NCI-H345 (cell line): ENCODE measurements around the gene STRIP1.
"Not testable (repeated sequence)": the region's sequence is repeated elsewhere in the genome, so short reads cannot be mapped to it uniquely, and the experiment has no call there.

ENCODE experiments used
- DNase-seq: peaks from one replicate; lab custom pipeline; 2025; lab: John Stamatoyannopoulos, UW

Gene STRIP1

DNA sequence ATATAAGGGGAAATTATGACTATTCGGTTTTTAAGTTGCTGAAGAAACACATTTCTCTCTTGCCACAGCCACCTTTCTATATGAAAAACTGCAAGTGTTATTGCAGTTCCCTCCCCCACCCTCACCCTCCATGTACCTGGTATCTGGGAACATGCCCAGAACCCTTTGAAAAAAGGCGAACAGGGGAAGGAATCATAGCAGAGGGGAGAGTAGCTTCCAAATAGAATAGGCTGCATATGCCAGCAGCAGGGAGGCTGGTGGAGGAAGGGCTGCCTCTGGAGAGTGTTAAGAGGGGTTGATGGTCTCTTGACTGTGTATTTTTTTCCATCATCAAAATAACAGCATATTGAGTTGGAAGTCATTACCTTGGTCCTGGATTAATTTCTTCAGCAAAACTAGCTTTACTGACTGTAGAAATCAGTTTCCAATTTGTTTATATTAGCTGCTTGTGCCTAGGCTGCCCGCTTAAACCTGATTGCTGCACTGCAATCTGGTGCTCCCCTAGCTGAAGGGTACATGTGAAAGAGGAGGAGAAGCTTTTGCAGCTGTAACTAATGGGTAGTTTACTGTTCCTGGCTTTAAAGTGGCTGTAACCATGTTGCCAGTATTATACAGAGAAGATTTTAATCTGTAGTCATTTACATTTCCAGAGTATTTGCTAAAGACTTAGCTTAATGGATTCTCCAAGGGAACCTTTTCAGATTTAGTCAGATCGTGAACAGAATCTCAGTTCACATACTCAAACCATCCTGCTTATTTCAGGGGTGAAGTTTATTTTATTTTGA lies 27.2 kb upstream of the STRIP1 start:
- DNase-seq, result no peak

DNA sequence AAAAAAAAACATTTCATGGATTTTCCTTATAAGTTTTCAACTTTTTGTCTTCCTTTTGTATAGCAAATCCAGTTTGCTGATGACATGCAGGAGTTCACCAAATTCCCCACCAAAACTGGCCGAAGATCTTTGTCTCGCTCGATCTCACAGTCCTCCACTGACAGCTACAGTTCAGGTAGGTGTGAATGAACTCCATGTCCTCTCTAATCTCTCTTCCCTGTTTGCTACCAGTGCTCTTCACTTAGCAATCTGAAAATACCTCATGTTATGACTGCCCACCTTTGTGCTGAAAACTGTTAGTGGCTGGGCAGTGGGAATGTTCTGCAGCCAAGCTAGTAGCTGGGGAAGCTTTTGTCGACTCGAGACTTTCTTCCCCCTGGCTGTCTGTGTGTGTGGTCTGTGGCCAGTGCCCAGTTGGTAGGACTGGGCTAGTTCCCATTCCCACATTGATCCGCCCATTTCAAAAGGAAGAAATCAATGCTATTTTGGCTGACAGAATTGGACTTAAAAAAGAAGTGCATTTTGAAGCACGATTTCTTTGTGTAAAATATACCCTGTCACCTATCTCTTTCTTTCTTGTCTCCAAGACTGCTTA lies 25.4 kb upstream of the STRIP1 start:
- DNase-seq, result no peak

DNA sequence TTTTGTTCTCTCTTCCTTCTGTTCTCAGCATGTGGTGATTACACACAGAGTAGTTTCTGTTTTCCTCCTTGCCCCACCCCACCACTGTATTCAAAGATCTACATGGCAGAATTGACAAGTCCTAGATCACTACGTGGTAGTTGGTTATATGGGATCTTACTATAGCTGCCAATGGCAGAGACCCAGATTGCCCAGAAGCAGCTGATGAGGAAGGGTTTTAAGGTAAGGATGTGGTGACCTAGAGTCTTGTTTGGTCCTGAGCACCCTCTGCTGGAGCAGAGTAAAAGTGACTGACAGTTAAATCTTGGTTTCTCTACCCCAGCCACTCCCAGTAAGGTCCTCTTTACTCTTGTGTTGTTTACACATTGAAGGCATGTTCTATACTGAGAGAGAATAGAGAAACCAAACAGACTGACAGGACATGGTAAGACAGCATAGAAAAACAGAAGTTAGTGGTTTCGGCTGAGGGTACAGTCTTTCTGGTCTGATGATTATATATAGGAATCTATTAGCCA lies 22.8 kb upstream of the STRIP1 start:
- no peak for DNase-seq

DNA sequence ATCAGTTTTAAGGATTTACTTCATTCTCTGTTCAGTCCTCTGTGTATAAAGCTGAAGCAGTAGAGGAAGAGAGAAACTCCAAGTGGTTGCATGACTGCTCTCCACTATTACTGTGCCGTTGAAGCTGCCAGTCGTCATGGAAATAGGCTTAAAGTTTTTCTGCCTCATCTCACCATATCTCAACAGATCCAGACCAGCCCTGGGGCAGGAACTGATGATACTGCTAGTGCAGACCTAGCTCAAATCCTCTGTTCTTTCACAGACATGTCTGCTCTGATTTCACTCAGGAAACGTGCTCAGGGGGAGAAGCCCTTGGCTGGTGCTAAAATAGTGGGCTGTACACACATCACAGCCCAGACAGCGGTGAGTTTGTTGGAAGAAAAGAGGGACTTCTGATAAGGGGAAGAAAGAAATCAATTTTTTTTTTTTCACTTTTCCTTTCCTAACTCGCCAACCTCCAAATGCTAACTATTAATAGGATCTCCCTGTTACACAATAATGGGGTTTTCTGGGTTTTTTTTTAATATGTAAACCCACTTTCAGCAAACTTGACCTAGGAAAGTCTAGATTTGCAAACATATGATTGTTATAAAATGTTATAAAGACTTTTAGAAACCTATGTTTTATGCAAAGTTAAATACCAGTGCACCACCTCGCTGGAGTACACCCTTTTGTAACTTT lies 22.2 kb upstream of the STRIP1 start:
- no peak for DNase-seq

DNA sequence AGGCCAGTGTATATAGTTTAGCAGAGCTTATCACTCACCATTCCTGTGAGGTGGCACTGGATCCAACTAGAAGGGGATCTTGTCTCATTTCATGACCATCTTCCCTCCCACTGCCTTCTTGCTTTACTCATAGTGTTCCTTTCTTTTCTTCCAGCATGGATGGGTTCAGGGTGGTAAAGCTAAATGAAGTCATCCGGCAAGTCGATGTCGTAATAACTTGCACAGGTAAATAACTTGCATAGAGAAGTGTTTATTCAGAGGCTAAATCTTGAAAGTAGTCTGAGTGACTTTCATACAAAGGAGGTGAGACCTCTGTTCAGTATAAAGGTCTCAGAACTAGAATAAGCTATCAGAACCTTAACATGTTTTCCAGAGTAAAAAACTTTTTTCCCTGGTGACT lies 16.6 kb upstream of the STRIP1 start:
- no peak for DNase-seq

DNA sequence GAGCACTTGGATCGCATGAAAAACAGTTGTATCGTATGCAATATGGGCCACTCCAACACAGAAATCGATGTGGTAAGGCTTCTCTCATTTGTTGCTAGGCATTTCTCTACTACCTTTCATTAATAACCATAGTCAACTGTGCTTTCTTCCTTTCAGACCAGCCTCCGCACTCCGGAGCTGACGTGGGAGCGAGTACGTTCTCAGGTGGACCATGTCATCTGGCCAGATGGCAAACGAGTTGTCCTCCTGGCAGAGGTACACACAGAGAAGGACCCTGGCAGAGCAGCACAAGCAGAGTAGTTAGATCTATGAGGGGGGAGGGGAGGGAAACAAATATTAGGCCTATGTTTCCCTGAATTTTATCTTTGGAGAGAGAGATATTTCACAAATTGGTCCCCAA lies 16.0 kb upstream of the STRIP1 start:
- no peak for DNase-seq

DNA sequence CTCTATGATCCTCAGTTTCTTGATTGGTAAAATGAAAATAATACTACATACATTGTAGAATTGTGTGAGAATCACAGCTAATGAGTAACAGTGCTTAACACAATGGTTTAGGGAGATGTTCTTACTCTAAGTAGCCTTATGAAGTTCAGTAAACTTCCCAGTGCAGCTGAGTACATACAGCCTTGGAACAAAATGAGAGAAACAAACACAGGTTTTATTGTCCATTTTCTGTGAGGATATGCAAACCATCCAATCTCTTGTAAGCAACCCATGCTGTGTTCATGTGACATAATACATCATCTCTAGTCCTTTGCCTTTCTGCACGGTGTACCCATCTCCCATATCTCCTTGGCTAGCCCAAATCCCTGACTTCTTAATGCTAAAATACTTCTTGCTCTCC lies 14.7 kb upstream of the STRIP1 start:
- no peak for DNase-seq

DNA sequence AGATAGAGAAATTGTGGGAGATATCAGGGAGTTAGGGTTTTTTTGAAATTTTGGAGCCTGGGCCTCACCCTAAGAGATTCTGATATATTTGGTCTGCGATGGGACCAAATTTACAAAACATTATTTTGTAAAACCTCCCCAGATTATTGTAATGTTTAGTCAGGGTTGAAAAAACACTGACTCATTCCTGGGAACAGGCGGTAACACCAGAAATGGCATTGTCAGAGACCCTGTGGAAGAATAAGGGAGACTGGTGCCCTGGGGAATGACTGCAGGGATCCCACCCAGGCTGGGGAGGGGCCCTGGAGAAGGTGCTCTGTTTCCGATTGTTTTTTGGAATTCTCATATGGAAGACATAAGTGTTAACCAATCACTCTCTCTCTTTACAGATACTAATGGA lies 13.1 kb upstream of the STRIP1 start:
- DNase-seq, result no peak

DNA sequence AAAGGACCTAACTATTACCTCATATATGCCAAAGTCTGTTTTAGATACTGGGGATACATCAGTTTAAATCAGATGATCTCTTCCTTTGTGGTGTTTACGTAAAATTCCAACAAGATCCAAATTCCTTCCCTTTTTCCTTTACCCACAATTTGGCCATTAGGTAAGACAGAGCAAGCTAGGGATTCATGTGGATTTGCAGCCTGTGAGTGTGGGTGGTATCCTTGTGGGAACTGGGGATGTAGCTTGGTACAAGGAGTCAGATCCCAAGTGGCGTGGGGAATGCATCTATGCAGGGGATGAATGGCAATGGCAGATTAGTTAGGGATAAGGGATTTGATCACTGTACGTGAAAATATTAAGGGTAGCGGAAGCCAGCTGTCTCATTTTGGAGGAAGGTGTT lies 9.8 kb upstream of the STRIP1 start:
- DNase-seq, result no peak

DNA sequence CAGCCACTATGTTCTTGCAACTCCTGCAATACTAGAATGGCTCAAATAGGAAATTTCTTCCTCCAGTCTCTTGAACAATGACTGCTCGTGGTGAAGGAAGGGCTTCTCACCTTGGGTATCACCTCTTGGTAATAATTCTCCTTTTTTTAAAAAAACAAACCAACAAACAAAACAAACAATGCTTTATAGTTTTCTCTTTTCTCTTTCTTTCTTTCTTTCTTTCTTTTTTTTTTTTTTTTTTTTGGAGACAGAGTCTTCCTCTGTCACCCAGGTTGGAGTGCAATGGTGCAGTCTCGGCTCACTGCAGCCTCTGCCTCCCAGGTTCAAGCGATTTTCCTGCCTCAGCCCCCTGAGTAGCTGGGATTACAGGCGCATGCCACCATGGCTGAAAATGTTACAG lies 3.7 kb upstream of the STRIP1 start:
- DNase-seq, result not testable (repeated sequence)

DNA sequence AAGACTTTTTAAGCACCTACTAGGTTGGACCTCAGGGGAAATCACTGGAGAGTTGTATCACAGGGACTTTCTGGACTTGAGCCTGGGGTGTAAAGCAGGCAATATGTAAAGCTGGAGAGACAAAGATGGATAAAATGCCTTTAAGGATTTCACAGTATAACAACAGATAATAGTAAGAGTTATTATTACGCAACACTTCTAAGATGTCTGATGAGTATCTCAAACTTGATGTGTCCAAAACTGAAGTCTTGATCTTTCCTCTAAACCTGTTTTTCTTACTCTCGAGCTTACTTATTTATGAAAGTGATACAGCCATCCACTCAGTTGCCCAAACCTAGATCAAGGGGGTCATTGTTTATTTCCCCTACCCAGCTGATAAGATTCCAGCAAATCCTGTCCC lies 2.1 kb upstream of the STRIP1 start:
- DNase-seq, result no peak

DNA sequence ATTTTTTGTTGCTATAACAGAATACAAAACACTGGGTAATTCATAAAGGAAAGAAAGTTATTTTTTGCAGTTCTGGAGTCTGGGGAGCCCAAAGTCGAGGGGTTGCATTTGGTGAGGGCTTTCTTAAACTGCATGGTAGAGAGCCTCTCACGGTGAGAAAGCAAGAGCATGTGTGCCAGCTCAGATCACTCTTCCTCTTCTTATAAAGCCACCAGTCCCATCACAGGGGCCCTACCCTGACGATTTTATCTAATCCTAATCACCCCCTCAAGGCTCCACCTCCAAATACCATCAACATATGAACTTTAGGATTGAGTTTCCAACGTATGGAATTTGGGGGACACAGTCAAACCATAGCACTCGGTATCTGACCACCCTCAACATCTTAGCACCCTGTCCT lies 1.0 kb upstream of the STRIP1 start:
- DNase-seq, result no peak

DNA sequence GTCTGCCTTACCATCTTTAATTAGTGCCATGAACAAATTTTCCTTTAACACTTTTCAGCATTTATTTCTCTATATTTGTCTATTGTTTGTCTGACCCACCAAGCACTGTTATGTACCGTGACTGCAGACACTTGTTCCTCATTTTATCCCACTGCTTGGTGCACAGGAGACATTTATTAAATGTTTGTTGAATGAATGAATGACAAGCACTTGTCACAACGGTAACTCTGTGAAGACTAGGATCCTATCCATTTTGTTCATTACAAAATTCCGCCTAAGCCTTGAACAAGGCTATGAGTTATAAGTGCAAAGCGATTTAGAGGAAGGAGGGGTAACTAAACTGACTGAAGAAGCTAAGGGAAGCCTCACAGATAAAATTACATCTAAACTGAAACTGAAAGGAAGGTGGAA lies 379 bp upstream of the STRIP1 start:
- no peak for DNase-seq

DNA sequence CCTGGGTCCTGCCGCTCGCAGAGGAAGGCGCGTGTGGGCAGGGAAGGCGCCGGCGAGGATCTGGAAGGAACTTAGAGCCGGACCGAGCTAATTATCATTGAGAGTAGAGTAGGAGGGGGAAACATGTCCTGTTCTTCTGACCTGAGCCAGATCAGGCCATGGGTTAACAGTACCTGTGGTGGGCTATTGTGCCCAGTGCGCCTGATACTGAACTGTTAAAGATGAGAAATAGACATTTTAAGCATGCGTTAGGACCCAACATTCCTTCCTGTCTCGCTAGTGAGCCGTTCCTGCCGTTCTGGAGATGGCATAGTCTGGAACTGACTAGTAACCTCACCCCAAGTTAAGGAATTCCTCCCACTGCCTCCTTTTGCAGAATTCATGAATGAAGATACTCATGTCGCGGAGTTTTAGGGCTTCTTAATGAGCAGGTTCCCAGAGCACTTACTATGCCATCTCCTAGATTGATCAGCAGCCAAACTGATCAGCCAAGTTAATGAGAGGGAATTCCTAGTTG lies 870 bp downstream of the STRIP1 start:
- DNase-seq, result no peak

DNA sequence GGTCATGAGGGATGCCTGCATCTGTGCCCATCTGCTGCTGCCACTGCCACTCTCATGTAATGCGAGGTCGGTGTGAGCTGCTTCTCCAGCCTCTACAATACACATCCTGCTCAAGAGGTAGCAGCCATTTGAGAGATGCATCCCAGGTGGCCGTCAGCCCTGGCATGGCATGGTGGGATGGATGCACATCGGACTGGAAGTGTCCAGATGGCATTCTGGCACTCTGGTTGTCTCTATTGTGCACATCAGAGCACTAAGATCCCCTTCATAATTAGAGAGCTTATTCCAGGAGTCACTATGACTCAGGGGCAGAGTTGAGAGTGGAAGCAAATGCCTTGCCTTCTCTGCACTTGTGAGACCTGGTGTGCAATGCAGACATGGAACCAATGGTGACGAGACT lies 3.8 kb downstream of the STRIP1 start:
- DNase-seq, result no peak

DNA sequence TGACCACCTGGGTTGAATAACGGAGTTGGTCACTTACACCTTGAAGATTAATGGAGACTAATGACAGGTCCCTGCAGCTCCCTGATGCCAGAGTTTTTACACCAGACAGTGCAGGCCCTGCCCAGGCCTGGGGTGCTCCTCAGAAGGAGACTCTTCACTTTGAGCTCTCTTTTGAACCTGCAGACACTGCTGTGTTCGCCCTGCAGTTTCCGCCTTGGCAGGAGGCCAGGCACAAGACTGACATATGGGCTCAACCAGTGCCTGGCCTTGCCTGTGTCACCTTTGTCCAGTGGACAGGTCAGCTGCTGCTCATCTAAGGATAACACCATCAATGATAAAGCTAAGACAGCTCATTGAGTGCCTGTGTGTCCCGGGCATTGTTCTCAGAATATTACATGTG lies 5.2 kb downstream of the STRIP1 start:
- DNase-seq, result no peak

DNA sequence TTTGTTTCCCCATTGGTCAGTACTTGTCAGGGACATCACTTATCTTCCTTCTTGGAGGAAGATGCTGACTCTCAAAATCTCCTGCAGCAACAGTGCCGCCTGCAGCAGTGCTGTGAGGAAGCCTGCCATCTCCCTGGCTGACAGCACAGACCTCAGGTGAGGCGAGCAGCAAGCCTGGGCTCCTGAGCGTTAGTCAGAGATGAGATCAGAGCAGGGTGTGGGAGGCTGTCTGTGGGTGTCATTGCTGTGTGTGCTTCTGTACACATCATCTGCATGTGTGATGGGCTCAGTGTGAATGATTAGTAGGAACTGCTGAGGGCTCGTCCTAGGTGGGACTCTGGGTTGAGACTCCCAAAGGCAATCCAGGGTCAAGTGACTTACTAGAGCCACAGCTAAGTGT lies 6.1 kb downstream of the STRIP1 start:
- DNase-seq, result no peak

DNA sequence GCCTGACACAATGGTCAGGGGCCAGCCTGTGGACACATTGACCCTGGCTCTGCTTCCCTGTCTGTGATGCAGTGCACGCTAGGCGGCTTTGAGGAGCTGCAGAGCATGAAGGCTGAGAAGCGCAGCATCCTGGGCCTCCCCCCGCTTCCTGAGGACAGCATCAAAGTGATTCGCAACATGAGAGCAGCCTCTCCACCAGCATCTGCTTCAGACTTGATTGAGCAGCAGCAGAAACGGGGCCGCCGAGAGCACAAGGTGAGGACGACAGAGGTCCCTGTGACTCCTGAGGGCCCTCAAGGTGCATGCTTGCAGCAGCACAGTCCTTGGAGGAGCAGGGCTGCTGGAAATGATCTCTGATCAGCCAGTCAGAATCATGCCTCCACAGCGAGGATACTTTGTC lies 8.6 kb downstream of the STRIP1 start:
- no peak for DNase-seq

DNA sequence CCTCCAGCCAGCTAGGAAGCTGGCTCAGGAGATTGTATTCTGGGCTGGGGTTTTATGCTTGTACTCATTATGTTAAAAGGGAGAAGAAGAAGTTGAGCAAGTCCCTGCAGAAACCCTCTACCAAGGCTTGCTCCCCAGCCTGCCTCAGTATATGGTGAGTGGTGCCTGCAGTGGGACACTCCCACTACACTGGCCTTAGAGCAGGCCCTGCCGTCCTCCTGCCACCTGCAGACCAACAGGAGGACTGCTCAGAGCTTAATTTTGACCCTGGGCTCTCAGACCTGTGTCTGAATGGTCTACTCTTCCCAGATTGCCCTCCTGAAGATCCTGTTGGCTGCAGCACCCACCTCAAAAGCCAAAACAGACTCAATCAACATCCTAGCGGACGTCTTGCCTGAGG lies 13.0 kb downstream of the STRIP1 start:
- no peak for DNase-seq

DNA sequence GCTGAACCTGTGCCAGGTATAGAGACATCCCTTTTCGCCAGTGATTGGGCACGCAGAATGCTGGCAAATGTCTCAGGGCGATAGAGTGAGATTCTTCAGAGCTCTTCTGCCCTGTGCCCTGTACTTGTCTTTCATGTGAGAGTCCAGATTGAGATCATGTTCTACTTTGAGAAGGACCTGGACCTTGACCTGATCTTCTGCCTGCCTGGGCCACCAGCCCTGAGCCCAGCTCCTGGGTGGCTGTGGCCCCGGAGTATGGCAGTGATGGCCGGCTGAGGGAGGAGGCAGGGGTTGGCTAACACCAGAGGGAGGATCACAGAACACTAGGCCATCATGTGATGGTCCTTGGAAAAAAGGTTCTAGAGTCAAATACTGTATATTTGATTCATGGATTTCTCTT lies 13.8 kb downstream of the STRIP1 start:
- DNase-seq, result no peak

DNA sequence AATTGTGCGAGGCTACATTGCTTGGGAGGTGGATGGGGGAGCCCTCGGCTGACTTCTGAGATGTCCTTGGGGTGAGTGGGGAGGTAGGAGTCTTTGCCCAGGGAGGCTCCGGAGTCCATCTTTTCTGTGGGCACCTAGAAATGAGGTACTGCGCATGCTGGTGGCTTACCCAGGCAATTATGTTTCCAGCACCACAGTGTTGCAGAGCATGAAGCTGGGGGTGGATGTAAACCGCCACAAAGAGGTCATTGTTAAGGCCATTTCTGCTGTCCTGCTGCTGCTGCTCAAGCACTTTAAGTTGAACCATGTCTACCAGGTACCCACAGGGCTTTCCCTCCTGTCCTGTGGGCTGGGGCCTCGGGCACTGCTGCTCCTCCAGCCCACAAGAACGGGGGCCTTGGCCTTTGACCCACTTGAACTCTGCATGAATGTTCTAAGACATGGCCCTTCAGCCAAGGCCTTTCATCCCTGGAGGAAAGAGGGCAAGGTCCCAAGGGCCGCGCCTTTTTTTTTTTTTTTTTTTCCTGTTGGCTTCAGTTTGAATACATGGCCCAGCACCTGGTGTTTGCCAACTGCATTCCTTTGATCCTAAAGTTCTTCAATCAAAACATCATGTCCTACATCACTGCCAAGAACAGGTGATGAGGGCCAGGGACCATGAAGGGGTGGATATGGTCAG lies 14.6 kb downstream of the STRIP1 start:
- no peak for DNase-seq

DNA sequence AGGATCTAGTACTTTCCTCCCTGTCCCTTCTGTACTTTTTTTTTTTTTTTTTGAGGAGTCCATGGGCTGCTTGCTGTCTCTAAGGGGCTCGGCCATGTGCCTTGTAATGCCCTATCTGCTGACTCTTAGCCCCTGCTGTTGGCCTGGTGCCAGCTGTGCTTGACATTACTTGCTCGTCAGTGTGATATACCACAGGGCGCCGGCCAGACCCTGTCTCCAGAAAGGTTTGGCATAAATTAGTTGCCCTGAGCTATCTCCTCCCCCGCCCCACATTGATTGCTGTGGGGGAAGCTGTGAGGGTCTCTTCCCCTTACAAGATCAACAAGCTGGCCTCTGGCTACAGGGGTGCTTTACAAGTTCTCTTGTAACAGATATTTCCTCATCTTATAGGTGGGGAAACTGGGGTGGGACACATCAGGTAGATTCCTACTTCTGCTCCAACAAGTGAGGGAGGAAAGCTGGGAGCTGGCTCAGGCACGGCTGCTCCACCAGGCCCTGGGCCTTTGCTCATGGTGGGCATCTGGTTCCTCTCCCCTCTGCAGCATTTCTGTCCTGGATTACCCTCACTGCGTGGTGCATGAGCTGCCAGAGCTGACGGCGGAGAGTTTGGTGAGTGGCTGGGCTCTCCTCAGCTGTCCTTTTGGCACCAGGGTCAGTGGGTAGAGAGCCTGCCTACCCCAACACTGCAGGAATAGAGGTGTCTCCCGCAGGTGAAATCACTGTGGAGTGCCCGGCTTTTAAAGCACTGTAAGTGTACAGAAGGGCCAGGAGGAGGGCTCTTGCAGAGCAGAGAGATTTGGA lies 15.6 kb downstream of the STRIP1 start:
- DNase-seq, result no peak
